Transverse colon (tissue), 4 donors: ENCODE measurements around the gene HDLBP. TPM values are rescaled to one million over a fixed set of nuclear protein-coding genes. Genes with fewer than 3 reads are reported as not detected.

Experiments used
- DNase-seq: peaks from one replicate; pipeline ENCODE4 v3.0.0-alpha.2; 2019
- H3K27ac ChIP-seq, 4 donors: fragments of 200-600 bp; sonication (generic); 2 replicates each; pipeline ENCODE4 v1.5.1; 2016 to 2018; ENCODE audit warnings: inconsistent platforms in 4 of 4
- H3K27me3 ChIP-seq: fragments of 200-600 bp; sonication (generic); 2 replicates; pipeline ENCODE4 v1.5.1; 2017; ENCODE audit warnings: inconsistent platforms
- H3K36me3 ChIP-seq, 4 donors: fragments of 200-600 bp; sonication (generic); 2 replicates each; pipeline ENCODE4 v1.5.1; 2017 to 2019; ENCODE audit warnings: inconsistent platforms in 4 of 4
- H3K4me1 ChIP-seq, 4 donors: fragments of 200-600 bp; sonication (generic); 2 replicates each; pipeline ENCODE4 v1.5.1; 2017 to 2020; ENCODE audit warnings: inconsistent platforms in 4 of 4
- H3K4me3 ChIP-seq, 4 donors: fragments of 200-600 bp; sonication (generic); 1 replicate in 1 of 4; 2 replicates in 3 of 4; pipeline versions ENCODE4 v1.5.1 to v1.6.1; 2017 to 2019; ENCODE audit warnings: inconsistent platforms in 4 of 4
- H3K9me3 ChIP-seq, 2 donors: fragments of 200-600 bp; sonication (generic); 2 replicates each; pipeline ENCODE4 v1.5.1; 2017 to 2019; ENCODE audit warnings: inconsistent platforms in 2 of 2
- EP300 ChIP-seq: sonication (generic); formaldehyde crosslinking; IDR thresholded peaks from one replicate; pipeline ENCODE4 v1.6.1; 2017; ENCODE audit warnings: antibody characterized with exemption, low read depth
- POLR2A ChIP-seq: fragments of 450-650 bp; IDR thresholded peaks from one replicate; pipeline ENCODE4 v1.6.1; 2016; ENCODE audit warnings: antibody characterized with exemption, mild to moderate bottlenecking, moderate library complexity
- POLR2AphosphoS5 ChIP-seq, 3 donors: sonication (generic); formaldehyde crosslinking; IDR thresholded peaks; one replicate each; pipeline ENCODE4 v1.6.1; 2016; ENCODE audit warnings: antibody characterized with exemption in 3 of 3
- WGBS, 2 donors: methylation state at CpG; one replicate each; pipeline ENCODE4 v1.1.5; 2018; ENCODE audit warnings: low coverage in 1 of 2; 5-methylcytosine and 5-hydroxymethylcytosine counted together
- in situ Hi-C, 4 donors: fragments of 200-750 bp; cut with MboI; loops; one replicate each; pipeline versions ENCODE4 v1.15.0 to v1.15.1; 2017; ENCODE audit warnings: low sequenced_read_pairs in 3 of 4, low pct_ligation_motif_present in 1 of 4, low pct_unique_long_range_greater_than_20kb in 1 of 4
- intact Hi-C: fragments of 100-400 bp; cut with DNase I; formaldehyde crosslinking; loops from one replicate; pipeline ENCODE4 v1.15.1; 2023; ENCODE audit warnings: low total_unique reads
- total RNA-seq, 4 donors: library from RNA; depleted of rRNA; stranded (reverse); fragments of >200 nt; gene quantifications; one replicate each; pipeline ENCODE4 v1.1.0, GENCODE V29; 2016
- TF ChIP-seq, protein P1 (sequence below), 5 experiments: fragments of 200-600 bp in 3 of 5; fragments of 450-650 bp in 2 of 5; sonication (generic) in 3 of 5; IDR thresholded peaks; 1 replicate in 2 of 5; 2 replicates in 3 of 5; pipeline ENCODE4 v1.5.1; 2016 to 2017; ENCODE audit warnings: antibody characterized with exemption in 5 of 5, inconsistent platforms in 3 of 5, mild to moderate bottlenecking in 2 of 5, moderate library complexity in 1 of 5

Gene HDLBP
- total RNA-seq, 4 donors from 2014 or later, result 168 to 1,885 (median 314) TPM

DNA sequence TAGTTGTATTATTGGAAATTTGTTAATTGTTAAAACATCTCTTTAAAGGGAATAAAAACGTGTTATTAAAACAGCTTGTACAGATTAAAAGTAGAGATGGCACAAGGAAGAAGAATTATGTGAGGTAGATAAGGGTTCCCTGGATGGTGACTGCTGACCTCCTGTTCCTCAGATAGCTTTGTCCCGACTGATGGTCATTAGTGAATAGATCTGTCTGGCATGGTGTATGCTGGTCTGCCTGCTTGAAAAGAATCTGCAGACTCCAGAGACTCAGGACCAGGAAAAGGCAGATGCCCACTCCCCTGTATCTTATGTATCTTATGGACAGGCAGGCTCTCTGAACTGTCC lies 35.0 kb upstream of the HDLBP start:
- in situ Hi-C loops (no loop called here), intact Hi-C loops (no loop called here)
- TF ChIP-seq EP300 (no peak), POLR2AphosphoS5 (IDR thresholded peaks at IDR 0.05) (no peak), POLR2A (no peak)
- TF ChIP-seq, protein P1, sequence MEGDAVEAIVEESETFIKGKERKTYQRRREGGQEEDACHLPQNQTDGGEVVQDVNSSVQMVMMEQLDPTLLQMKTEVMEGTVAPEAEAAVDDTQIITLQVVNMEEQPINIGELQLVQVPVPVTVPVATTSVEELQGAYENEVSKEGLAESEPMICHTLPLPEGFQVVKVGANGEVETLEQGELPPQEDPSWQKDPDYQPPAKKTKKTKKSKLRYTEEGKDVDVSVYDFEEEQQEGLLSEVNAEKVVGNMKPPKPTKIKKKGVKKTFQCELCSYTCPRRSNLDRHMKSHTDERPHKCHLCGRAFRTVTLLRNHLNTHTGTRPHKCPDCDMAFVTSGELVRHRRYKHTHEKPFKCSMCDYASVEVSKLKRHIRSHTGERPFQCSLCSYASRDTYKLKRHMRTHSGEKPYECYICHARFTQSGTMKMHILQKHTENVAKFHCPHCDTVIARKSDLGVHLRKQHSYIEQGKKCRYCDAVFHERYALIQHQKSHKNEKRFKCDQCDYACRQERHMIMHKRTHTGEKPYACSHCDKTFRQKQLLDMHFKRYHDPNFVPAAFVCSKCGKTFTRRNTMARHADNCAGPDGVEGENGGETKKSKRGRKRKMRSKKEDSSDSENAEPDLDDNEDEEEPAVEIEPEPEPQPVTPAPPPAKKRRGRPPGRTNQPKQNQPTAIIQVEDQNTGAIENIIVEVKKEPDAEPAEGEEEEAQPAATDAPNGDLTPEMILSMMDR (IDR thresholded peaks at IDR 0.05), result no peak
- 70 to 75% methylated on average over 2 of the region's 2 CpGs for WGBS, 2 donors
- H3K36me3 ChIP-seq, result peaks cover 0 to 63% (median 22%) of the 10 kb centered on the region in 4 donors
- H3K27me3 ChIP-seq, result no peaks in the 10 kb centered on the region
- H3K4me1 ChIP-seq, result peaks cover 0 to 53% (median 23%) of the 10 kb centered on the region in 4 donors
- peak overlapping the region; percentile 62 to 81 (median 70) for H3K27ac ChIP-seq
- no peak overlapping the region for H3K4me3 ChIP-seq
- H3K9me3 ChIP-seq, result no peaks in the 10 kb centered on the region
- DNase-seq, result no peak

- intact Hi-C loops (no loop called here), in situ Hi-C loops (no loop called here)
- Histone ChIP-seq H3K9me3 (no peaks in the 10 kb centered on the region), H3K27me3 (no peaks in the 10 kb centered on the region), H3K4me1 (peaks cover 0 to 50% (median 20%) of the 10 kb centered on the region in 4 donors), H3K36me3 (peaks cover 0 to 63% (median 23%) of the 10 kb centered on the region in 4 donors), H3K27ac (peak overlapping the region in 1 of 4 donors; percentile 74), H3K4me3 (no peak overlapping the region)
- 90 to 98% methylated on average over 8 of the region's 8 CpGs for WGBS, 2 donors
- TF ChIP-seq, protein P1 (IDR thresholded peaks at IDR 0.05), result no peak
- no peak for TF ChIP-seq POLR2AphosphoS5 (IDR thresholded peaks at IDR 0.05)
- TF ChIP-seq POLR2A, result no peak
- no peak for TF ChIP-seq EP300
- DNase-seq, result no peak
Measured at GRCh38 chr2:241349941-241350340, 34.5 kb upstream of the HDLBP start.

GRCh38 chr2:241344925-241345651 lies 29.6 kb upstream of the HDLBP start:
- Histone ChIP-seq H3K27me3 (no peaks in the 10 kb centered on the region), H3K4me3 (no peak overlapping the region), H3K36me3 (peaks cover 0 to 74% (median 36%) of the 10 kb centered on the region in 4 donors), H3K9me3 (no peaks in the 10 kb centered on the region), H3K4me1 (peaks cover 0 to 12% (median 6%) of the 10 kb centered on the region in 4 donors), H3K27ac (no peak overlapping the region)
- intact Hi-C loops (no loop called here), in situ Hi-C loops (no loop called here)
- no peak for TF ChIP-seq POLR2AphosphoS5 (IDR thresholded peaks at IDR 0.05)
- TF ChIP-seq, protein P1 (IDR thresholded peaks at IDR 0.05), result no peak
- TF ChIP-seq EP300, result no peak
- no peak for TF ChIP-seq POLR2A
- 93 to 95% methylated on average over 9 of the region's 9 CpGs for WGBS, 2 donors
- DNase-seq, result no peak

- Histone ChIP-seq H3K27ac (peak overlapping the region; percentile 30 to 59 (median 42)), H3K27me3 (no peaks in the 10 kb centered on the region), H3K36me3 (peaks cover 0 to 65% (median 28%) of the 10 kb centered on the region in 4 donors), H3K4me1 (peaks cover 0 to 19% (median 8%) of the 10 kb centered on the region in 4 donors), H3K9me3 (no peaks in the 10 kb centered on the region), H3K4me3 (no peak overlapping the region)
- intact Hi-C loops (no loop called here), in situ Hi-C loops (no loop called here)
- peak; percentile 28 for DNase-seq
- 82 to 85% methylated on average over 3 of the region's 3 CpGs for WGBS, 2 donors
- no peak for TF ChIP-seq POLR2AphosphoS5 (IDR thresholded peaks at IDR 0.05)
- no peak for TF ChIP-seq EP300
Measured at GRCh38 chr2:241340631-241341163, 25.2 kb upstream of the HDLBP start.
